K562 (cell line): Measurements from ENCODE around the gene IFNA6. TPM values are rescaled to one million over a fixed set of nuclear protein-coding genes. Genes with fewer than 3 reads are reported as not detected.
"Not testable (repeated sequence)": the region's sequence is repeated elsewhere in the genome, so short reads cannot be mapped to it uniquely, and the experiment has no call there.

Source experiments
- ATAC-seq: fragments of 200-7000 bp; cut with Tn5 transposase; 3 replicates; pipeline ENCODE4 v1.9.1; 2020; ENCODE audit warnings: moderate library complexity
- BruUV-seq: library from RNA; stranded (reverse); fragments of 400-500 nt; replicated peaks from 2 replicates; lab custom pipeline; 2021; lab: Mats Ljungman, UMichigan
- CTCF ChIA-PET: fragments of 300-600 bp; formaldehyde crosslinking; extraction: SDS; loops from one replicate; lab custom pipeline; 2021; ENCODE audit warnings: low intra/inter-chr PET ratio; lab: Yijun Ruan, JAX
- POLR2A ChIA-PET: fragments of 300-600, 350-650 bp; sonication (Branson Sonifier 250); formaldehyde crosslinking; extraction: SDS; loops from one replicate; lab custom pipeline; 2021; ENCODE audit warnings: antibody characterized with exemption, inconsistent platforms; lab: Yijun Ruan, JAX
- DNase-seq, 4 experiments: peaks; one replicate each; pipeline versions ENCODE4 v3.0.0 to v3.0.0-alpha.2; 2011 to 2018; ENCODE audit warnings: low spot score in 3 of 4, mixed read lengths in 3 of 4; ENCODE audit errors: extremely low read depth in 1 of 4
- FAIRE-seq: peaks from 2 replicates; lab custom pipeline; 2011; peaks lifted over from hg19 to GRCh38; lab: Jason Lieb, UNC
- H2AFZ ChIP-seq: 2 replicates; pipeline ENCODE4 v1.6.0; 2011; ENCODE audit warnings: low read depth, low read length, control low read depth, inconsistent platforms
- H3K27ac ChIP-seq: fragments of 200-600 bp; 3 replicates; pipeline ENCODE4 v1.8.0; 2011; ENCODE audit warnings: low read depth, mild to moderate bottlenecking, control low read depth, inconsistent platforms, low read length, moderate library complexity, mixed read lengths; ENCODE audit errors: extremely low read depth
- H3K27me3 ChIP-seq, 2 experiments: fragments of 300-600 bp in 1 of 2; 2 replicates in 1 of 2; 3 replicates in 1 of 2; pipeline versions ENCODE4 v1.6.0 to v1.8.0; 2011; ENCODE audit warnings: inconsistent platforms in 2 of 2, low read length in 2 of 2, mild to moderate bottlenecking in 1 of 2, mixed read lengths in 1 of 2, moderate library complexity in 1 of 2; ENCODE audit not compliant: control insufficient read depth in 2 of 2, insufficient read depth in 2 of 2
- H3K36me3 ChIP-seq: fragments of 300-600 bp; 3 replicates; pipeline ENCODE4 v1.8.0; 2011; ENCODE audit warnings: mild to moderate bottlenecking, low read length, inconsistent platforms; ENCODE audit not compliant: control insufficient read depth, insufficient read depth
- H3K4me1 ChIP-seq, 2 experiments: fragments of 200-600 bp in 1 of 2; replicated peaks in 1 of 2; 2 replicates in 1 of 2; 3 replicates in 1 of 2; pipeline versions ENCODE4 v1.5.1 to v1.8.0; 2011; ENCODE audit warnings: inconsistent platforms in 2 of 2, low read length in 2 of 2, mild to moderate bottlenecking in 1 of 2, mixed read lengths in 1 of 2, moderate library complexity in 1 of 2; ENCODE audit not compliant: control insufficient read depth in 2 of 2, insufficient read depth in 2 of 2
- H3K4me2 ChIP-seq: 2 replicates; pipeline ENCODE4 v1.6.1; 2011; ENCODE audit warnings: low read length, control low read depth, inconsistent platforms, mixed read lengths; ENCODE audit not compliant: insufficient read depth
- H3K4me3 ChIP-seq: fragments of 200-600 bp; sonication (generic), shearing (Covaris generic); 2 replicates; pipeline ENCODE4 v1.5.1; 2016; ENCODE audit warnings: control low read depth, inconsistent platforms
- H3K79me2 ChIP-seq: fragments of 200-600 bp; 3 replicates; pipeline ENCODE4 v1.8.0; 2011; ENCODE audit warnings: low read length, inconsistent platforms; ENCODE audit not compliant: control insufficient read depth, insufficient read depth
- H3K9ac ChIP-seq, 2 experiments: 2 replicates each; pipeline versions ENCODE4 v1.6.0 to v1.6.1; 2011; ENCODE audit warnings: low read depth in 2 of 2, low read length in 2 of 2, control low read depth in 1 of 2, inconsistent platforms in 1 of 2, mild to moderate bottlenecking in 1 of 2, mixed read lengths in 1 of 2; ENCODE audit not compliant: insufficient read depth in 1 of 2
- H3K9me1 ChIP-seq: one replicate; pipeline ENCODE4 v1.6.0; 2011; ENCODE audit warnings: inconsistent platforms, mild to moderate bottlenecking, low read length, moderate library complexity; ENCODE audit not compliant: control insufficient read depth, insufficient read depth
- H3K9me3 ChIP-seq: replicated peaks from 2 replicates; pipeline ENCODE4 v1.5.1; 2011; ENCODE audit warnings: low read depth, low read length, inconsistent platforms; ENCODE audit not compliant: control insufficient read depth, insufficient read depth
- H4K20me1 ChIP-seq: replicated peaks from 2 replicates; pipeline ENCODE4 v1.6.1; 2011; ENCODE audit warnings: low read length, inconsistent platforms, mixed read lengths; ENCODE audit not compliant: control insufficient read depth, insufficient read depth
- GTF2F1 ChIP-seq: IDR thresholded peaks from 2 replicates; pipeline ENCODE4 v1.6.1; 2011; ENCODE audit warnings: low read depth, low read length, improper control_type of control experiment
- HNRNPL ChIP-seq: fragments of 200-400 bp; formaldehyde crosslinking; IDR thresholded peaks from 2 replicates; pipeline ENCODE4 v1.6.1; 2017; ENCODE audit warnings: low read depth, mild to moderate bottlenecking, low read length
- NUFIP1 ChIP-seq: fragments of 450-650 bp; IDR thresholded peaks from 2 replicates; pipeline ENCODE4 v1.6.1; 2018; ENCODE audit not compliant: partially characterized antibody
- TOE1 ChIP-seq, 2 experiments: fragments of 450-650 bp in 1 of 2; sonication (generic) in 1 of 2; formaldehyde crosslinking in 1 of 2; IDR thresholded peaks; 2 replicates each; pipeline versions ENCODE4 v1.7.1 to v1.8.0; 2016 to 2022; ENCODE audit warnings: borderline replicate concordance in 2 of 2, mild to moderate bottlenecking in 2 of 2, antibody characterized with exemption in 1 of 2, inconsistent platforms in 1 of 2, low read depth in 1 of 2, missing genetic modification reagents in 1 of 2, moderate library complexity in 1 of 2
- WHSC1 ChIP-seq: IDR thresholded peaks from one replicate; pipeline ENCODE4 v1.6.1; 2012; ENCODE audit warnings: low read length, control low read depth, inconsistent platforms
- ZBTB17 ChIP-seq: fragments of 450-650 bp; formaldehyde crosslinking; IDR thresholded peaks from 2 replicates; pipeline ENCODE4 v1.4.0; 2020; ENCODE audit warnings: mild to moderate bottlenecking
- ZNF121 ChIP-seq: sonication (generic); formaldehyde crosslinking; conservative IDR thresholded peaks from 2 replicates; pipeline ENCODE4 v1.8.0; 2022; ENCODE audit warnings: missing genetic modification reagents
- ZNF324 ChIP-seq: fragments of 250-450 bp; sonication (Bioruptor Pico); IDR thresholded peaks from 2 replicates; pipeline ENCODE4 v1.4.0; 2020; ENCODE audit warnings: mild to moderate bottlenecking
- WGBS: fragments of 100-300 bp; shearing (Covaris generic); methylation state at CpG from one replicate; pipeline ENCODE4 v1.1.6; 2016; ENCODE audit warnings: low coverage, mixed read lengths; ENCODE audit not compliant: insufficient coverage; ENCODE audit errors: missing lambda C conversion rate; 5-methylcytosine and 5-hydroxymethylcytosine counted together
- in situ Hi-C: fragments of 300-500 bp; cut with MboI; formaldehyde crosslinking; loops from 4 replicates; pipeline ENCODE4 v1.15.0; 2018; ENCODE audit warnings: inconsistent platforms, mixed read lengths
- intact Hi-C: fragments of 100-400 bp; cut with micrococcal nuclease; formaldehyde crosslinking; loops from 2 replicates; pipeline ENCODE4 v1.14.2; 2022
- polyA plus RNA-seq, 8 experiments: library from polyadenylated mRNA; depleted of rRNA in 4 of 8; stranded (reverse) in 5 of 8; unstranded in 3 of 8; fragments of >200 nt; fragmentation: Nextera tagmentation in 2 of 8; fragmentation: Illumina TruSeq in 1 of 8; extraction: Ambion mirVana in 2 of 8; extraction: Trizol in 1 of 8; gene quantifications; 2 replicates each; pipeline versions ENCODE4 v1.2.1 to v1.2.3, GENCODE V29; 2011 to 2014; ENCODE audit warnings: inconsistent platforms in 1 of 8, missing spikeins in 1 of 8
- total RNA-seq, 7 experiments: library from RNA; depleted of rRNA in 6 of 7; stranded (reverse); fragments of >200 nt in 6 of 7; fragmentation: Illumina TruSeq in 2 of 7; extraction: Trizol in 2 of 7; gene quantifications; 2 replicates each; pipeline versions ENCODE4 v1.2.1 to v1.2.3, GENCODE V29; 2011 to 2021; ENCODE audit warnings: low replicate concordance in 1 of 7
- TF ChIP-seq, protein P1 (sequence below): fragments of 150-350 bp; conservative IDR thresholded peaks from 2 replicates; pipeline ENCODE4 v1.6.1; 2014; ENCODE audit warnings: low read length
- TF ChIP-seq, protein P2 (sequence below): fragments of 250-450 bp; sonication (Bioruptor Pico); IDR thresholded peaks from 2 replicates; pipeline ENCODE4 v1.5.0; 2021; ENCODE audit warnings: mild to moderate bottlenecking, borderline replicate concordance

The IFNA6 gene
- total and polyA plus RNA-seq, 9 of the 15 experiments (the other 6 are each of a cell fraction or from before 2014, with no cell fraction given), result not detected

DNA sequence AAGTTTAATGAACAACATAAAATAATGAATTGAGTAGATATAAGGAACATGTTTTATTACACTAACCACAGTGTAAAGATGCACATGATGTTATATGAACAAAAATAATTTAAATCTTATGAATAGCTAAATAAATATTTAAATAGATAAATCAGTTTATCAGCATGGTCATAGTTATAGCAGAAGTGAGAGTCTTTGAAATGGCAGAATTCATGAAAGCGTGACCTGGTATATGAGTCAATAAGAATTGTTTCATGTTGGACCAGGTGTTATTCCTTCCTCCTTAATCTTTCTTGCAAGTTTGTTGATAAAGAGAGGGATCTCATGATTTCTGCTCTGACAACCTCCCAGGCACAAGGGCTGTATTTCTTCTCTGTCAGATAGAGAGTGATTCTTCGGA is 16.5 kb upstream of the IFNA6 start:
- H3K36me3 ChIP-seq, H3K27me3 ChIP-seq, in situ Hi-C loops, FAIRE-seq, H3K9me1 ChIP-seq, H3K4me1 ChIP-seq, H3K4me3 ChIP-seq, H3K4me2 ChIP-seq, H2AFZ ChIP-seq, H4K20me1 ChIP-seq, H3K79me2 ChIP-seq, DNase-seq, POLR2A ChIA-PET, H3K27ac ChIP-seq, H3K9me3 ChIP-seq, BruUV-seq, intact Hi-C loops, ATAC-seq, H3K9ac ChIP-seq, CTCF ChIA-PET: not testable (repeated sequence)
- WGBS, result no CpG with 5 or more reads among the region's 2 CpGs

DNA sequence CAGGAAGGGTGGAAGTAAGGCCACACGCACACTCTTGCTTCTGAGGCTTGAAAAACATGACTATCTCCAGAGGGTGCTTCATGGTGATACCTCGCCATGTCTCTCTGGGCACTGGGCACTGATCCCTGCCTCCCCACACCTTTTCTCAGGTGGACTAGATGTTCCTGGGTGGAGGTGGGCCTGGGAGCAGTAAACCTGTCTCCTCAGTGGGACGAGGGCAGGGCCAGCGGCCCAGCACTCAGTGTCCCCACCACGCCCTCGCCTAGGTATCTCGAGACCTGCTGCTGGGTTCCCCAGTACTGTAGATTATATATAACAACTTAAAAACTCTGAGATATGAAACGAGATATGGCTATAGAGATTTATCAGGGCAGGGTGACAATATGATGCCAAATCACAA is 11.6 kb upstream of the IFNA6 start:
- no CpG with 5 or more reads among the region's 8 CpGs for WGBS
- no peaks in the 10 kb centered on the region for H4K20me1 ChIP-seq
- intact Hi-C loops (no loop called here), in situ Hi-C loops (no loop called here)
- no peaks in the 10 kb centered on the region for H3K79me2 ChIP-seq
- no TSS peak for BruUV-seq
- H3K9me3 ChIP-seq, result no peaks in the 10 kb centered on the region
- H3K4me2 ChIP-seq, result no peak overlapping the region
- H3K9me1 ChIP-seq, result no peaks in the 10 kb centered on the region
- no peaks in the 10 kb centered on the region for H3K4me1 ChIP-seq
- ATAC-seq (no peak), DNase-seq (no peak), FAIRE-seq (no peak)
- ChIA-PET CTCF (no interaction called here), POLR2A (no interaction called here)
- no peak overlapping the region for H3K9ac ChIP-seq
- no peaks in the 10 kb centered on the region for H3K27me3 ChIP-seq
- H3K4me3 ChIP-seq, result no peak overlapping the region
- H2AFZ ChIP-seq, result no peak overlapping the region
- no peaks in the 10 kb centered on the region for H3K36me3 ChIP-seq
- no peak overlapping the region for H3K27ac ChIP-seq
- TF ChIP-seq ZNF324 (CRISPR knock-in tag), result no peak
- no peak for TF ChIP-seq GTF2F1
- TF ChIP-seq, protein P1, sequence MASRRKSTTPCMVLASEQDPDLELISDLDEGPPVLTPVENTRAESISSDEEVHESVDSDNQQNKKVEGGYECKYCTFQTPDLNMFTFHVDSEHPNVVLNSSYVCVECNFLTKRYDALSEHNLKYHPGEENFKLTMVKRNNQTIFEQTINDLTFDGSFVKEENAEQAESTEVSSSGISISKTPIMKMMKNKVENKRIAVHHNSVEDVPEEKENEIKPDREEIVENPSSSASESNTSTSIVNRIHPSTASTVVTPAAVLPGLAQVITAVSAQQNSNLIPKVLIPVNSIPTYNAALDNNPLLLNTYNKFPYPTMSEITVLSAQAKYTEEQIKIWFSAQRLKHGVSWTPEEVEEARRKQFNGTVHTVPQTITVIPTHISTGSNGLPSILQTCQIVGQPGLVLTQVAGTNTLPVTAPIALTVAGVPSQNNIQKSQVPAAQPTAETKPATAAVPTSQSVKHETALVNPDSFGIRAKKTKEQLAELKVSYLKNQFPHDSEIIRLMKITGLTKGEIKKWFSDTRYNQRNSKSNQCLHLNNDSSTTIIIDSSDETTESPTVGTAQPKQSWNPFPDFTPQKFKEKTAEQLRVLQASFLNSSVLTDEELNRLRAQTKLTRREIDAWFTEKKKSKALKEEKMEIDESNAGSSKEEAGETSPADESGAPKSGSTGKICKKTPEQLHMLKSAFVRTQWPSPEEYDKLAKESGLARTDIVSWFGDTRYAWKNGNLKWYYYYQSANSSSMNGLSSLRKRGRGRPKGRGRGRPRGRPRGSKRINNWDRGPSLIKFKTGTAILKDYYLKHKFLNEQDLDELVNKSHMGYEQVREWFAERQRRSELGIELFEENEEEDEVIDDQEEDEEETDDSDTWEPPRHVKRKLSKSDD, result no peak
- no peak for TF ChIP-seq TOE1 (IDR thresholded peaks at IDR 0.05; ENCODE audit: borderline replicate concordance)
- TF ChIP-seq TOE1 (CRISPR knock-in tag; IDR thresholded peaks at IDR 0.05; ENCODE audit: borderline replicate concordance, low read depth), result no peak
- TF ChIP-seq ZBTB17 (CRISPR knock-in tag), result no peak
- no peak for TF ChIP-seq WHSC1
- TF ChIP-seq NUFIP1, result no peak
- no peak for TF ChIP-seq ZNF121 (CRISPR knock-in tag)
- no peak for TF ChIP-seq HNRNPL
- TF ChIP-seq, protein P2, sequence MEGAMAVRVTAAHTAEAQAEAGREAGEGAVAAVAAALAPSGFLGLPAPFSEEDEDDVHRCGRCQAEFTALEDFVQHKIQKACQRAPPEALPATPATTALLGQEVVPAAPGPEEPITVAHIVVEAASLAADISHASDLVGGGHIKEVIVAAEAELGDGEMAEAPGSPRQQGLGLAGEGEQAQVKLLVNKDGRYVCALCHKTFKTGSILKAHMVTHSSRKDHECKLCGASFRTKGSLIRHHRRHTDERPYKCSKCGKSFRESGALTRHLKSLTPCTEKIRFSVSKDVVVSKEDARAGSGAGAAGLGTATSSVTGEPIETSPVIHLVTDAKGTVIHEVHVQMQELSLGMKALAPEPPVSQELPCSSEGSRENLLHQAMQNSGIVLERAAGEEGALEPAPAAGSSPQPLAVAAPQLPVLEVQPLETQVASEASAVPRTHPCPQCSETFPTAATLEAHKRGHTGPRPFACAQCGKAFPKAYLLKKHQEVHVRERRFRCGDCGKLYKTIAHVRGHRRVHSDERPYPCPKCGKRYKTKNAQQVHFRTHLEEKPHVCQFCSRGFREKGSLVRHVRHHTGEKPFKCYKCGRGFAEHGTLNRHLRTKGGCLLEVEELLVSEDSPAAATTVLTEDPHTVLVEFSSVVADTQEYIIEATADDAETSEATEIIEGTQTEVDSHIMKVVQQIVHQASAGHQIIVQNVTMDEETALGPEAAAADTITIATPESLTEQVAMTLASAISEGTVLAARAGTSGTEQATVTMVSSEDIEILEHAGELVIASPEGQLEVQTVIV (CRISPR knock-in tag), result no peak
